Lung (tissue), 13 donors: ENCODE measurements around the gene ZBTB9. TPM values are rescaled to one million over a fixed set of nuclear protein-coding genes. Genes with fewer than 3 reads are reported as not detected.

Experiments used
- ATAC-seq: fragments of 200-7000 bp; cut with Tn5 transposase; one replicate; pipeline ENCODE4 v1.9.1; 2020; ENCODE audit warnings: moderate number of reproducible peaks; ENCODE audit not compliant: insufficient read depth, low FRiP score
- DNase-seq, 3 donors: peaks; one replicate each; pipeline ENCODE4 v3.0.0-alpha.2; 2013 to 2017
- H3K27ac ChIP-seq, 2 donors: one replicate each; pipeline ENCODE4 v1.5.1; 2013; ENCODE audit warnings: mild to moderate bottlenecking in 2 of 2, moderate library complexity in 2 of 2, control low read depth in 1 of 2, inconsistent platforms in 1 of 2, low read depth in 1 of 2, low read length in 1 of 2
- H3K27me3 ChIP-seq, 3 donors: one replicate each; pipeline ENCODE4 v1.5.1; 2013; ENCODE audit warnings: low read length in 2 of 3; ENCODE audit not compliant: control insufficient read depth in 3 of 3, insufficient read depth in 3 of 3
- H3K36me3 ChIP-seq, 4 donors: one replicate each; pipeline ENCODE4 v1.5.1; 2013; ENCODE audit warnings: low read length in 4 of 4, mild to moderate bottlenecking in 1 of 4, moderate library complexity in 1 of 4; ENCODE audit not compliant: control insufficient read depth in 4 of 4, insufficient read depth in 4 of 4
- H3K4me1 ChIP-seq, 5 donors: one replicate each; pipeline ENCODE4 v1.5.1; 2013; ENCODE audit warnings: low read length in 5 of 5, mild to moderate bottlenecking in 2 of 5, moderate library complexity in 1 of 5; ENCODE audit not compliant: control insufficient read depth in 5 of 5, insufficient read depth in 5 of 5
- H3K4me3 ChIP-seq: one replicate; pipeline ENCODE4 v1.5.1; 2013; ENCODE audit warnings: mild to moderate bottlenecking, control low read depth, moderate library complexity
- H3K9ac ChIP-seq, 2 donors: one replicate each; pipeline ENCODE4 v1.5.1; 2013; ENCODE audit warnings: low read length in 2 of 2, control low read depth in 1 of 2; ENCODE audit not compliant: insufficient read depth in 1 of 2
- H3K9me3 ChIP-seq, 4 donors: one replicate each; pipeline ENCODE4 v1.5.1; 2013; ENCODE audit warnings: low read length in 3 of 4, mild to moderate bottlenecking in 1 of 4, moderate library complexity in 1 of 4; ENCODE audit not compliant: control insufficient read depth in 4 of 4, insufficient read depth in 3 of 4
- CTCF ChIP-seq: IDR thresholded peaks from 2 replicates; pipeline ENCODE4 v1.5.1; 2012; ENCODE audit warnings: mild to moderate bottlenecking; ENCODE audit errors: control extremely low read depth, extremely low read depth
- whole genome bisulfite sequencing, 2 donors: extraction: QIAGEN DNeasy Blood & Tissue Kit; methylation state at CpG; one replicate each; pipeline ENCODE4 v1.1.7; 2013; 5-methylcytosine and 5-hydroxymethylcytosine counted together
- polyA plus RNA-seq, 2 donors: library from polyadenylated mRNA; stranded (reverse); fragments of 200-250 nt; gene quantifications; one replicate each; pipeline ENCODE4 v1.2.1, GENCODE V29; 2013
- small RNA-seq: library from RNA; depleted of rRNA; stranded (forward); fragments of <200 nt; gene quantifications from one replicate; pipeline ENCODE3, GENCODE V24; 2014; ENCODE audit warnings: low replicate concordance
- total RNA-seq, 2 donors: library from RNA; depleted of rRNA in 1 of 2; stranded (reverse); fragments of >200 nt in 1 of 2; gene quantifications; one replicate each; pipeline ENCODE4 v1.2.1, GENCODE V29; 2014 to 2021
- donor health status: control.
- donor health status: control.
- donor health status: Bipolar disorder and iron deficiency.
- donor health status: healthy.
- donor health status: DM: yes; HTN: yes; CAD: no.

ZBTB9 gene
- total and polyA plus RNA-seq, 4 donors, result 4.0 to 7.9 (median 4.5) TPM

DNA sequence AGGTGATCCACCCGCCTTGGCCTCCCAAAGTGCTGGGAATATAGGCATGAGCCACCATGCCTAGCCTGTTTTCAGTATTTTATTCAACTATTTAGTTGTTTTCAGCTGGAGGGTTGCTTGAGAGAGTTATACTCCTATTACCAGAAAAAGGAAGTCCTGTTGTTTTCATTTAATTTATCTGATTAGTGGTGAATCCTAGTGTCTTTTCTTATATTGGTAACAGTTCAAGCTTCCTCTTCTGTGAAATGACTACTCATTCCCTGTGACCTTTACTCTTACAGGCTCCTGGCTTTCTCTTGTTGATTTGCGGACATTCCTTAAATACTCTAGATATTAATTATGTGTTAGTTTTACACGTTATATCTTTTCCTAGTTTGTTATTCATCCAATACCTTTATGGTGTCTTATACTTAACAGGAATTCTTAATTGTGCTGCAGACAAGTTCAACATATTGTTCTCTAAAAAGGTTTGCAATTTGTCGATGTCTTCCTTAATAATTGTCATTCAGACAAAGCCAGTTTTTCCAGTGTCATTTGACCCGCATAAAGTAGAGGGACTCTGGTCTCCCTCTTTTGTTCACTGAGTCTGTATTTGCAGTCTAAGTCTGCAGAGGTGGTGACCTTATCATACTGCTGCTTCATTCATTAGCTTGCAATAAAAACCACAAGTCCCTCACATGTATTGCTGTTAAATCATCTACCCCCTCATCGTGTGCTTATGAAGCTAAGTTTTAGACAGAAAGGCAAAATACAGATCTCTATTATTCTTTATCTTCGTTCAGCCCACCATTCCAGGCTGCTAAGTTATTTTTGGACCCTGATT lies 51.4 kb downstream of the ZBTB9 start:
- H3K27me3 ChIP-seq, result no peaks in the 10 kb centered on the region
- no peak overlapping the region for H3K9ac ChIP-seq
- no peaks in the 10 kb centered on the region for H3K36me3 ChIP-seq
- TF ChIP-seq CTCF, result no peak
- ATAC-seq, result no peak
- H3K4me1 ChIP-seq, result peaks cover 0 to 4% (median 0%) of the 10 kb centered on the region in 5 donors
- peaks cover 0 to 5% (median 0%) of the 10 kb centered on the region in 4 donors for H3K9me3 ChIP-seq
- no peak for DNase-seq
- no peak overlapping the region for H3K4me3 ChIP-seq
- H3K27ac ChIP-seq, result no peak overlapping the region
- 65 to 80% methylated on average over 7 of the region's 7 CpGs for WGBS, 2 donors

Small RNA genes within 50 kb of the gene (small RNA-seq; reads per million reads assigned to genes)
- not detected for gene ZBTB9

Other genes with a start within 250 kb of the ZBTB9 start
- gene HSD17B8, start 249.9 kb upstream of the ZBTB9 start, total RNA-seq, result 10 to 100 TPM; 19.0 to 22.7 TPM
- 10 to 100 TPM; 19.6 to 19.7 TPM for gene HSD17B8, start 249.9 kb upstream of the ZBTB9 start, polyA plus RNA-seq
- gene RING1, start 246.1 kb upstream of the ZBTB9 start, total RNA-seq, result 10 to 100 TPM; 30.0 to 46.6 TPM
- gene RING1, start 246.1 kb upstream of the ZBTB9 start, polyA plus RNA-seq, result 10 to 100 TPM; 34.2 to 43.6 TPM
- 10 to 100 TPM; 46.5 to 59.9 TPM for gene VPS52, start 182.7 kb upstream of the ZBTB9 start, total RNA-seq
- 10 to 100 TPM; 37.3 to 41.3 TPM for gene VPS52, start 182.7 kb upstream of the ZBTB9 start, polyA plus RNA-seq
- gene RPS18, start 182.5 kb upstream of the ZBTB9 start, total RNA-seq, result 1,000 to 10,000 TPM; 1,324 to 2,087 TPM
- 1,000 to 10,000 TPM; 3,902 to 8,495 TPM for gene RPS18, start 182.5 kb upstream of the ZBTB9 start, polyA plus RNA-seq
- gene B3GALT4, start 177.5 kb upstream of the ZBTB9 start, total RNA-seq, result 10 to 100 TPM in 1 of 2 donors, 1 to 10 TPM in 1; 6.8 to 19.0 TPM
- gene B3GALT4, start 177.5 kb upstream of the ZBTB9 start, polyA plus RNA-seq, result 10 to 100 TPM; 11.2 to 16.8 TPM
- 10 to 100 TPM; 26.3 to 48.0 TPM for gene WDR46, start 165.3 kb upstream of the ZBTB9 start, total RNA-seq
- gene WDR46, start 165.3 kb upstream of the ZBTB9 start, polyA plus RNA-seq, result 10 to 100 TPM; 47.3 to 47.6 TPM
- 10 to 100 TPM; 21.8 to 42.2 TPM for gene PFDN6, start 165.0 kb upstream of the ZBTB9 start, total RNA-seq
- gene PFDN6, start 165.0 kb upstream of the ZBTB9 start, polyA plus RNA-seq, result 100 to 1,000 TPM; 113 to 377 TPM
- 10 to 100 TPM; 74.7 to 93.7 TPM for gene RGL2, start 155.6 kb upstream of the ZBTB9 start, total RNA-seq
- 10 to 100 TPM; 72.2 to 75.4 TPM for gene RGL2, start 155.6 kb upstream of the ZBTB9 start, polyA plus RNA-seq
- gene TAPBP, start 140.5 kb upstream of the ZBTB9 start, total RNA-seq, result 100 to 1,000 TPM; 155 to 241 TPM
- gene TAPBP, start 140.5 kb upstream of the ZBTB9 start, polyA plus RNA-seq, result 10 to 100 TPM; 78.7 to 78.9 TPM
- gene ZBTB22, start 136.8 kb upstream of the ZBTB9 start, total RNA-seq, result 10 to 100 TPM; 22.5 to 25.7 TPM
- 10 to 100 TPM; 16.4 to 19.2 TPM for gene ZBTB22, start 136.8 kb upstream of the ZBTB9 start, polyA plus RNA-seq
- 10 to 100 TPM; 23.8 to 38.5 TPM for gene DAXX, start 131.6 kb upstream of the ZBTB9 start, total RNA-seq
- 10 to 100 TPM; 32.8 to 36.3 TPM for gene DAXX, start 131.6 kb upstream of the ZBTB9 start, polyA plus RNA-seq
- 1 to 10 TPM; 2.1 to 4.4 TPM for gene KIFC1, start 62.8 kb upstream of the ZBTB9 start, total RNA-seq
- 1 to 10 TPM; 2.6 to 2.7 TPM for gene KIFC1, start 62.8 kb upstream of the ZBTB9 start, polyA plus RNA-seq
- gene PHF1, start 43.6 kb upstream of the ZBTB9 start, total RNA-seq, result 10 to 100 TPM; 30.9 to 49.3 TPM
- gene PHF1, start 43.6 kb upstream of the ZBTB9 start, polyA plus RNA-seq, result 100 to 1,000 TPM in 1 of 2 donors, 10 to 100 TPM in 1; 40.8 to 121 TPM
- 100 to 1,000 TPM in 1 of 2 donors, 10 to 100 TPM in 1; 88.7 to 134 TPM for gene CUTA, start 36.5 kb upstream of the ZBTB9 start, total RNA-seq
- gene CUTA, start 36.5 kb upstream of the ZBTB9 start, polyA plus RNA-seq, result 100 to 1,000 TPM; 122 to 275 TPM
- gene SYNGAP1, start 34.5 kb upstream of the ZBTB9 start, total RNA-seq, result 10 to 100 TPM; 10.8 to 32.0 TPM
- gene SYNGAP1, start 34.5 kb upstream of the ZBTB9 start, polyA plus RNA-seq, result 10 to 100 TPM in 1 of 2 donors, 1 to 10 TPM in 1; 9.2 to 13.2 TPM
- gene BAK1, start 125.7 kb downstream of the ZBTB9 start, total RNA-seq, result 10 to 100 TPM in 1 of 2 donors, 1 to 10 TPM in 1; 7.4 to 23.2 TPM
- 10 to 100 TPM; 14.6 to 25.6 TPM for gene BAK1, start 125.7 kb downstream of the ZBTB9 start, polyA plus RNA-seq
- 10 to 100 TPM; 39.7 to 89.5 TPM for gene ITPR3, start 166.7 kb downstream of the ZBTB9 start, total RNA-seq
- gene ITPR3, start 166.7 kb downstream of the ZBTB9 start, polyA plus RNA-seq, result 10 to 100 TPM; 36.7 to 49.1 TPM